ENCODE data around the gene GUCA2B.

GUCA2B gene

DNA sequence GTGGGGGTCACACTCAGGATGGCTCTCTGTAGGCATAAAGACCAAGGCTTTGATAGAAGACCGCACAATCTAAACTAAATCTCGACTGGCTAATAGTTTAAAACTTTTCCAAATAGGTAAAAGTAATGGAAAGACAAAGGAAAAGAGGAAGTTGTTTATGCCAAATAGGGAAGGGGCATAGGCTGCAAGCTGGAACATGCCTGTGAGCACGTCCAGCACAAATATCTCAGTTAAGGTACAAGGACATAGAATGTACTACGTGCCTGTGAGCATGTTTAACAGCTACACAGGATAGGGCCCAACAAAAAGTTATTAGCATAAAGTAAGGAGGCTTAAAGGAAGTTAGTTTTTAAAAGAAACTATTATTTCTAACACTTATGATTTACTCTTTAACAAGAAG, 38.9 kb downstream of the GUCA2B start:
- no peak for DNase-seq

DNA sequence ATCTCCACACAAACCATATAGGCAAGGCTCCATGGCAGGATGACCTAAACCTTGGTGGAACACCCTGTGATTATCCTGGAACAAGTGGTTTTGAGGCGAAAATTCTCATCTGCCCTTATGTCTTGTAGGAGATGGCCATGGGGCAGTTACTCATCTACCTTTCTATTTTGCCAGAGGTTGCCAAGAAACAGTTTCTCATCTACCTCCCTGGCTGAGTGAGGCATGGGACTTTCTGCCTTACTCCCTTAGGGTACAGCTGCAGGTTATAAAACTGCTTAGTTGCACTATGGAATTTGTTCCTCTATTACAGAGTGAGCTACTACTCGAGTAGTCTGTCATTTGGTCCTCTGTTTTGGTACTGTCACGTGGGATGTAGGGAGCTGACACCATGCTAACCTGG, 42.6 kb downstream of the GUCA2B start:
- no peak for DNase-seq

DNA sequence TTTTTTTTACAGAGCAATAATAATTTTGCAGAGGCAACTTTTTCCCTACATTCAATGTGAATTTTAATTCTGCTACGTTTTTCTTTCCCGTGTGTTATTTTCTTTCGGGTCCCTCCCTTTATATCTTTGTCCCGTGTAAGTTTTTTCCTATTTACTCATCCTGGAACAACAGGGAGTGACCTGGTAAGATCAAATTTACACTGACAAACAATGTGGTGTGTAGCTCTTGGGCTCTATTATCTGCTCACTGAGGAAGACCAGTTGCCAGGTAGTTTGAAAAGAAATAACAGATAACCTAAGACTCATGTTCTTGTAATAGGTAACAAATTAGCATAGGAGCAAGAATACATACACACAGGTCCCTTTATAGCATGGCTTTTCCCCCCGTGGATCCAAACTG, 45.0 kb downstream of the GUCA2B start:
- no peak for DNase-seq

DNA sequence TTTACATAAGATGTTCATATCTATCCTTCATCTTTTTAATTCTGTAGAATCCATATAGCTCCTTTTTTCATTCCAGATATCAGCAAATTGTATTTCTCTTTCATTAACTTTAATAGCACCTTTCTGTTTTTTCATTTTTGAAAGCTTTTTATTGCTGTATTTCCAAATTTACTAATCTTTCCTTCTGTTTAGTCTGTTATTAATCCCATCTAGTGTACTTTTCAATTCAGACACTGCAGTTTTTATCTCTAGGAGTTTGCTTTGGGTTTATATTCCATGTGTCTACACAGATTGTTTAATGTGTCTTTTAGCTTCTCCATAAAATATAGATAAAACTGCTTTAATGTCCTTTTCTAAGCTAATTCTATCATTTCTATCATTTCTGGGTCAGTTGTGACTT, 48.8 kb downstream of the GUCA2B start:
- no peak for DNase-seq
